GM23338 (cell line): ENCODE measurements around the gene VDR. TPM values are rescaled to one million over a fixed set of nuclear protein-coding genes. Genes with fewer than 3 reads are reported as not detected.

ENCODE experiments used
- ATAC-seq: fragments of 200-7000 bp; cut with Tn5 transposase; 3 replicates; pipeline ENCODE4 v1.9.1; 2020
- DNase-seq: peaks from one replicate; pipeline ENCODE4 v3.0.0-alpha.2; 2015; ENCODE audit warnings: low spot score
- H2AFZ ChIP-seq: fragments of 200-600 bp; sonication (generic); 2 replicates; pipeline ENCODE4 v1.8.0; 2016; ENCODE audit warnings: antibody characterized with exemption, mild to moderate bottlenecking, moderate library complexity
- H3F3A ChIP-seq: fragments of 200-600 bp; sonication (generic); replicated peaks from 2 replicates; pipeline ENCODE4 v1.8.0; 2017; ENCODE audit warnings: antibody characterized with exemption, mixed run types, low read depth
- H3K27ac ChIP-seq: fragments of 200-600 bp; sonication (generic); 2 replicates; pipeline ENCODE4 v1.6.1; 2016; ENCODE audit warnings: low read depth
- H3K27me3 ChIP-seq: fragments of 200-600 bp; sonication (generic); 2 replicates; pipeline ENCODE4 v1.8.0; 2016; ENCODE audit warnings: mild to moderate bottlenecking, mixed run types, moderate library complexity; ENCODE audit not compliant: insufficient read depth
- H3K36me3 ChIP-seq: fragments of 200-600 bp; sonication (generic); 2 replicates; pipeline ENCODE4 v1.8.0; 2016; ENCODE audit warnings: mild to moderate bottlenecking; ENCODE audit not compliant: insufficient read depth
- H3K4me1 ChIP-seq: fragments of 200-600 bp; sonication (generic); 2 replicates; pipeline ENCODE4 v1.8.0; 2016; ENCODE audit warnings: mild to moderate bottlenecking, moderate library complexity; ENCODE audit not compliant: insufficient read depth
- H3K4me2 ChIP-seq: fragments of 200-600 bp; sonication (generic); 2 replicates; pipeline ENCODE4 v1.7.1; 2017; ENCODE audit warnings: mixed run types
- H3K4me3 ChIP-seq: fragments of 200-600 bp; sonication (generic); 2 replicates; pipeline ENCODE4 v1.6.1; 2016; ENCODE audit warnings: mixed run types
- H3K79me2 ChIP-seq: fragments of 200-600 bp; sonication (generic); replicated peaks from 2 replicates; pipeline ENCODE4 v1.8.0; 2017; ENCODE audit warnings: mild to moderate bottlenecking; ENCODE audit not compliant: insufficient read depth
- H3K9me2 ChIP-seq: fragments of 200-600 bp; sonication (generic); 2 replicates; pipeline ENCODE4 v1.8.0; 2017; ENCODE audit not compliant: insufficient read depth
- H4K20me1 ChIP-seq: fragments of 200-600 bp; sonication (generic); replicated peaks from 2 replicates; pipeline ENCODE4 v1.8.0; 2017; ENCODE audit warnings: mild to moderate bottlenecking; ENCODE audit not compliant: insufficient read depth
- H3K27ac Mint-ChIP-seq: 2 replicates; pipeline ENCODE4 v1.8.0; 2020; ENCODE audit warnings: inconsistent platforms, mild to moderate bottlenecking, moderate library complexity, mixed read lengths
- H3K27me3 Mint-ChIP-seq: 3 replicates; pipeline ENCODE4 v1.8.0; 2022; ENCODE audit warnings: low read depth, mild to moderate bottlenecking, moderate library complexity, mixed read lengths, inconsistent platforms; ENCODE audit not compliant: insufficient read depth, poor library complexity
- H3K36me3 Mint-ChIP-seq: 3 replicates; pipeline ENCODE4 v1.8.0; 2021; ENCODE audit warnings: low read depth, mild to moderate bottlenecking, inconsistent platforms, moderate library complexity, mixed read lengths
- H3K4me1 Mint-ChIP-seq: 3 replicates; pipeline ENCODE4 v1.8.0; 2020; ENCODE audit warnings: mild to moderate bottlenecking, inconsistent platforms, mixed read lengths
- H3K4me3 Mint-ChIP-seq: 3 replicates; pipeline ENCODE4 v1.8.0; 2021; ENCODE audit warnings: moderate library complexity, mild to moderate bottlenecking, inconsistent platforms, mixed read lengths
- H3K9me3 Mint-ChIP-seq: 3 replicates; pipeline ENCODE4 v1.8.0; 2020; ENCODE audit warnings: moderate library complexity, mild to moderate bottlenecking, inconsistent platforms, mixed read lengths
- CREB1 ChIP-seq: fragments of 250-450 bp; sonication (Bioruptor Pico); IDR thresholded peaks from 2 replicates; pipeline ENCODE4 v1.5.0; 2020; ENCODE audit warnings: low read depth, mild to moderate bottlenecking, moderate library complexity
- EZH2 ChIP-seq: fragments of 200-600 bp; sonication (generic); IDR thresholded peaks from one replicate; pipeline ENCODE4 v1.8.0; 2017; ENCODE audit warnings: antibody characterized with exemption, mild to moderate bottlenecking, low read depth; ENCODE audit not compliant: unreplicated experiment
- JUNB ChIP-seq: IDR thresholded peaks from one replicate; pipeline ENCODE4 v1.6.1; 2016; ENCODE audit warnings: antibody characterized with exemption; ENCODE audit not compliant: unreplicated experiment
- NANOG ChIP-seq: IDR thresholded peaks from 2 replicates; pipeline ENCODE4 v1.6.1; 2016; ENCODE audit warnings: antibody characterized with exemption, borderline replicate concordance
- STAT1 ChIP-seq: IDR thresholded peaks from one replicate; pipeline ENCODE4 v1.6.1; 2016; ENCODE audit warnings: antibody characterized with exemption; ENCODE audit not compliant: unreplicated experiment
- ZNF114 ChIP-seq: fragments of 250-450 bp; sonication (Bioruptor Pico); IDR thresholded peaks from 2 replicates; pipeline ENCODE4 v1.5.0; 2020; ENCODE audit warnings: mild to moderate bottlenecking, moderate library complexity
- polyA plus RNA-seq: library from polyadenylated mRNA; unstranded; fragments of >200 nt; fragmentation: Nextera tagmentation; extraction: Ambion mirVana; gene quantifications from 2 replicates; pipeline ENCODE4 v1.2.1, GENCODE V29; 2016
- total RNA-seq: library from RNA; depleted of rRNA; stranded (reverse); fragments of >200 nt; shearing (Covaris generic); gene quantifications from 2 replicates; pipeline ENCODE4 v1.2.3, GENCODE V29; 2014
- TF ChIP-seq, protein P1 (sequence below): IDR thresholded peaks from 2 replicates; pipeline ENCODE4 v1.6.1; 2016; ENCODE audit warnings: antibody characterized with exemption
- TF ChIP-seq, protein P2 (sequence below): IDR thresholded peaks from one replicate; pipeline ENCODE4 v1.6.1; 2018; ENCODE audit warnings: antibody characterized with exemption; ENCODE audit not compliant: unreplicated experiment
- TF ChIP-seq, protein P3 (sequence below): fragments of 250-450 bp; sonication (Bioruptor Pico); IDR thresholded peaks from 2 replicates; pipeline ENCODE4 v1.5.0; 2020; ENCODE audit warnings: mild to moderate bottlenecking, moderate library complexity

The VDR gene
- total and polyA plus RNA-seq, 2 experiments from 2014 or later = 0.37 to 1.4 TPM

DNA sequence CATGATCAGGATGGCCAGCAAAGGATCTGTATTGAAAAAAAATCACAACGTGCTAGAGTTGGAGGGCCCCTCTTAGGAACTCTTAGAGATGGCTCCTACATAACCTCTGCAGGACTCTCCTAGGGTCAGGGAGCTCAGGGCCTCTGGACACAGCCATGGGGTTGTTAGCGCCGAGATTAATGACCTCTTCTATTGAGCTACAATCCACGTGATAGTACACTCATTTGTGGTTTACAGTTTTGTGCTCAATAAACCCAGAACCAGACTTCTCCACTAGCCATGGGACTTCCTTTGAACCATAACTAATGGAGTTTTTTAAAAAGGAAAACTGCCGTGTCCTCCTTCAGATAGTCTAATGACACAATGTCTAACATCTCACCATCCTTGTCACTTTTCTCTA lies 55.5 kb downstream of the VDR start:
- TF ChIP-seq NANOG (no peak), ZNF114 (CRISPR knock-in tag) (no peak), EZH2 (no peak)
- TF ChIP-seq, protein P1, sequence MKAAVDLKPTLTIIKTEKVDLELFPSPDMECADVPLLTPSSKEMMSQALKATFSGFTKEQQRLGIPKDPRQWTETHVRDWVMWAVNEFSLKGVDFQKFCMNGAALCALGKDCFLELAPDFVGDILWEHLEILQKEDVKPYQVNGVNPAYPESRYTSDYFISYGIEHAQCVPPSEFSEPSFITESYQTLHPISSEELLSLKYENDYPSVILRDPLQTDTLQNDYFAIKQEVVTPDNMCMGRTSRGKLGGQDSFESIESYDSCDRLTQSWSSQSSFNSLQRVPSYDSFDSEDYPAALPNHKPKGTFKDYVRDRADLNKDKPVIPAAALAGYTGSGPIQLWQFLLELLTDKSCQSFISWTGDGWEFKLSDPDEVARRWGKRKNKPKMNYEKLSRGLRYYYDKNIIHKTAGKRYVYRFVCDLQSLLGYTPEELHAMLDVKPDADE = no peak
- Histone ChIP-seq H4K20me1 (no peaks in the 10 kb centered on the region; the same call in none of the 2 replicates), H2AFZ (no peak overlapping the region), H3K79me2 (no peaks in the 10 kb centered on the region), H3K4me1 (no peaks in the 10 kb centered on the region), H3K9me2 (peaks cover 3% of the 10 kb centered on the region), H3K27ac (no peak overlapping the region), H3K4me3 (no peak overlapping the region), H3K27me3 (no peaks in the 10 kb centered on the region), H3K36me3 (no peaks in the 10 kb centered on the region), H3F3A (no peaks in the 10 kb centered on the region), H3K4me2 (no peak overlapping the region)
- H3K4me3 Mint-ChIP-seq = no peak overlapping the region
- H3K27me3 Mint-ChIP-seq = peaks cover 13% of the 10 kb centered on the region
- ATAC-seq (no peak), DNase-seq (no peak)
- H3K4me1 Mint-ChIP-seq = peaks cover 26% of the 10 kb centered on the region
- H3K27ac Mint-ChIP-seq = no peak overlapping the region
- no peaks in the 10 kb centered on the region for H3K9me3 Mint-ChIP-seq
- H3K36me3 Mint-ChIP-seq = no peaks in the 10 kb centered on the region; the same call in 2 of the 3 replicates

DNA sequence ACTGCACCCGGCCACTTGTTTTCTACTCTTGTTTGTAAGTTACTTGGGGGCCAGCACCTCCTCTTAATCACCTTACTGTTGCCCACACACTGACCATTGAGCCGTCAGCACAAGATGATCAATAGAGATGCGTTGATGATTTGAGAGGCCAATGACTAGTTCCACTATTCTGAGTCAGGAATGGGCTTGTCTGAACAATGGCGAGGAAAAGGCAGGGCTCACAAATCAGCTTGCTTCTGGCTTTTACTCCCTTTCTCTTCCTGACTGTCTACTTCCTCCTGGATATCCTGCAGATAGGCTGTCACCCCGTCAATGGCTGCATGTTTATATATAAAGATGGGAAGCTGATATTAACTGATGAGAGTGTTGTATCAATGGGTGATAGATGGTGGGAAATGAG lies 55.9 kb downstream of the VDR start:
- Histone ChIP-seq H3K4me2 (no peak overlapping the region), H3K4me3 (no peak overlapping the region), H3K9me2 (peaks cover 3% of the 10 kb centered on the region), H3K27ac (no peak overlapping the region), H3F3A (no peaks in the 10 kb centered on the region), H3K79me2 (no peaks in the 10 kb centered on the region), H3K36me3 (no peaks in the 10 kb centered on the region), H2AFZ (no peak overlapping the region), H3K27me3 (no peaks in the 10 kb centered on the region), H3K4me1 (no peaks in the 10 kb centered on the region), H4K20me1 (no peaks in the 10 kb centered on the region; the same call in none of the 2 replicates)
- H3K36me3 Mint-ChIP-seq = no peaks in the 10 kb centered on the region; the same call in 2 of the 3 replicates
- H3K4me1 Mint-ChIP-seq = peaks cover 30% of the 10 kb centered on the region
- TF ChIP-seq EZH2 (no peak), JUNB (no peak), STAT1 (no peak), CREB1 (CRISPR knock-in tag) (no peak)
- TF ChIP-seq, protein P1 = no peak
- TF ChIP-seq, protein P2, sequence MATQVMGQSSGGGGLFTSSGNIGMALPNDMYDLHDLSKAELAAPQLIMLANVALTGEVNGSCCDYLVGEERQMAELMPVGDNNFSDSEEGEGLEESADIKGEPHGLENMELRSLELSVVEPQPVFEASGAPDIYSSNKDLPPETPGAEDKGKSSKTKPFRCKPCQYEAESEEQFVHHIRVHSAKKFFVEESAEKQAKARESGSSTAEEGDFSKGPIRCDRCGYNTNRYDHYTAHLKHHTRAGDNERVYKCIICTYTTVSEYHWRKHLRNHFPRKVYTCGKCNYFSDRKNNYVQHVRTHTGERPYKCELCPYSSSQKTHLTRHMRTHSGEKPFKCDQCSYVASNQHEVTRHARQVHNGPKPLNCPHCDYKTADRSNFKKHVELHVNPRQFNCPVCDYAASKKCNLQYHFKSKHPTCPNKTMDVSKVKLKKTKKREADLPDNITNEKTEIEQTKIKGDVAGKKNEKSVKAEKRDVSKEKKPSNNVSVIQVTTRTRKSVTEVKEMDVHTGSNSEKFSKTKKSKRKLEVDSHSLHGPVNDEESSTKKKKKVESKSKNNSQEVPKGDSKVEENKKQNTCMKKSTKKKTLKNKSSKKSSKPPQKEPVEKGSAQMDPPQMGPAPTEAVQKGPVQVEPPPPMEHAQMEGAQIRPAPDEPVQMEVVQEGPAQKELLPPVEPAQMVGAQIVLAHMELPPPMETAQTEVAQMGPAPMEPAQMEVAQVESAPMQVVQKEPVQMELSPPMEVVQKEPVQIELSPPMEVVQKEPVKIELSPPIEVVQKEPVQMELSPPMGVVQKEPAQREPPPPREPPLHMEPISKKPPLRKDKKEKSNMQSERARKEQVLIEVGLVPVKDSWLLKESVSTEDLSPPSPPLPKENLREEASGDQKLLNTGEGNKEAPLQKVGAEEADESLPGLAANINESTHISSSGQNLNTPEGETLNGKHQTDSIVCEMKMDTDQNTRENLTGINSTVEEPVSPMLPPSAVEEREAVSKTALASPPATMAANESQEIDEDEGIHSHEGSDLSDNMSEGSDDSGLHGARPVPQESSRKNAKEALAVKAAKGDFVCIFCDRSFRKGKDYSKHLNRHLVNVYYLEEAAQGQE = no peak
- TF ChIP-seq, protein P3, sequence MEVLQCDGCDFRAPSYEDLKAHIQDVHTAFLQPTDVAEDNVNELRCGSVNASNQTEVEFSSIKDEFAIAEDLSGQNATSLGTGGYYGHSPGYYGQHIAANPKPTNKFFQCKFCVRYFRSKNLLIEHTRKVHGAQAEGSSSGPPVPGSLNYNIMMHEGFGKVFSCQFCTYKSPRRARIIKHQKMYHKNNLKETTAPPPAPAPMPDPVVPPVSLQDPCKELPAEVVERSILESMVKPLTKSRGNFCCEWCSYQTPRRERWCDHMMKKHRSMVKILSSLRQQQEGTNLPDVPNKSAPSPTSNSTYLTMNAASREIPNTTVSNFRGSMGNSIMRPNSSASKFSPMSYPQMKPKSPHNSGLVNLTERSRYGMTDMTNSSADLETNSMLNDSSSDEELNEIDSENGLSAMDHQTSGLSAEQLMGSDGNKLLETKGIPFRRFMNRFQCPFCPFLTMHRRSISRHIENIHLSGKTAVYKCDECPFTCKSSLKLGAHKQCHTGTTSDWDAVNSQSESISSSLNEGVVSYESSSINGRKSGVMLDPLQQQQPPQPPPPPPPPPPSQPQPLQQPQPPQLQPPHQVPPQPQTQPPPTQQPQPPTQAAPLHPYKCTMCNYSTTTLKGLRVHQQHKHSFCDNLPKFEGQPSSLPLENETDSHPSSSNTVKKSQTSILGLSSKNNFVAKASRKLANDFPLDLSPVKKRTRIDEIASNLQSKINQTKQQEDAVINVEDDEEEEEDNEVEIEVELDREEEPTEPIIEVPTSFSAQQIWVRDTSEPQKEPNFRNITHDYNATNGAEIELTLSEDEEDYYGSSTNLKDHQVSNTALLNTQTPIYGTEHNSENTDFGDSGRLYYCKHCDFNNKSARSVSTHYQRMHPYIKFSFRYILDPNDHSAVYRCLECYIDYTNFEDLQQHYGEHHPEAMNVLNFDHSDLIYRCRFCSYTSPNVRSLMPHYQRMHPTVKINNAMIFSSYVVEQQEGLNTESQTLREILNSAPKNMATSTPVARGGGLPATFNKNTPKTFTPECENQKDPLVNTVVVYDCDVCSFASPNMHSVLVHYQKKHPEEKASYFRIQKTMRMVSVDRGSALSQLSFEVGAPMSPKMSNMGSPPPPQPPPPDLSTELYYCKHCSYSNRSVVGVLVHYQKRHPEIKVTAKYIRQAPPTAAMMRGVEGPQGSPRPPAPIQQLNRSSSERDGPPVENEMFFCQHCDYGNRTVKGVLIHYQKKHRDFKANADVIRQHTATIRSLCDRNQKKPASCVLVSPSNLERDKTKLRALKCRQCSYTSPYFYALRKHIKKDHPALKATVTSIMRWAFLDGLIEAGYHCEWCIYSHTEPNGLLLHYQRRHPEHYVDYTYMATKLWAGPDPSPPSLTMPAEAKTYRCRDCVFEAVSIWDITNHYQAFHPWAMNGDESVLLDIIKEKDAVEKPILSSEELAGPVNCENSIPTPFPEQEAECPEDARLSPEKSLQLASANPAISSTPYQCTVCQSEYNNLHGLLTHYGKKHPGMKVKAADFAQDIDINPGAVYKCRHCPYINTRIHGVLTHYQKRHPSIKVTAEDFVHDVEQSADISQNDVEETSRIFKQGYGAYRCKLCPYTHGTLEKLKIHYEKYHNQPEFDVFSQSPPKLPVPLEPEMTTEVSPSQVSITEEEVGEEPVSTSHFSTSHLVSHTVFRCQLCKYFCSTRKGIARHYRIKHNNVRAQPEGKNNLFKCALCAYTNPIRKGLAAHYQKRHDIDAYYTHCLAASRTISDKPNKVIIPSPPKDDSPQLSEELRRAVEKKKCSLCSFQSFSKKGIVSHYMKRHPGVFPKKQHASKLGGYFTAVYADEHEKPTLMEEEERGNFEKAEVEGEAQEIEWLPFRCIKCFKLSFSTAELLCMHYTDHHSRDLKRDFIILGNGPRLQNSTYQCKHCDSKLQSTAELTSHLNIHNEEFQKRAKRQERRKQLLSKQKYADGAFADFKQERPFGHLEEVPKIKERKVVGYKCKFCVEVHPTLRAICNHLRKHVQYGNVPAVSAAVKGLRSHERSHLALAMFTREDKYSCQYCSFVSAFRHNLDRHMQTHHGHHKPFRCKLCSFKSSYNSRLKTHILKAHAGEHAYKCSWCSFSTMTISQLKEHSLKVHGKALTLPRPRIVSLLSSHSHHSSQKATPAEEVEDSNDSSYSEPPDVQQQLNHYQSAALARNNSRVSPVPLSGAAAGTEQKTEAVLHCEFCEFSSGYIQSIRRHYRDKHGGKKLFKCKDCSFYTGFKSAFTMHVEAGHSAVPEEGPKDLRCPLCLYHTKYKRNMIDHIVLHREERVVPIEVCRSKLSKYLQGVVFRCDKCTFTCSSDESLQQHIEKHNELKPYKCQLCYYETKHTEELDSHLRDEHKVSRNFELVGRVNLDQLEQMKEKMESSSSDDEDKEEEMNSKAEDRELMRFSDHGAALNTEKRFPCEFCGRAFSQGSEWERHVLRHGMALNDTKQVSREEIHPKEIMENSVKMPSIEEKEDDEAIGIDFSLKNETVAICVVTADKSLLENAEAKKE (CRISPR knock-in tag) = no peak
- no peak overlapping the region for H3K27ac Mint-ChIP-seq
- ATAC-seq = no peak
- peaks cover 17% of the 10 kb centered on the region for H3K27me3 Mint-ChIP-seq
- no peaks in the 10 kb centered on the region for H3K9me3 Mint-ChIP-seq
- DNase-seq = no peak
- no peak overlapping the region for H3K4me3 Mint-ChIP-seq
